Type B pancreatic cell (in vitro differentiated cells): Measurements from ENCODE around the gene POLD4. TPM values are rescaled to one million over a fixed set of nuclear protein-coding genes. Genes with fewer than 3 reads are reported as not detected.

Experiments
- DNase-seq: peaks from one replicate; pipeline ENCODE4 v3.0.0; 2021; ENCODE audit warnings: mixed read lengths; ENCODE audit not compliant: unreplicated experiment; ENCODE audit errors: extremely low spot score
- H3K27ac Mint-ChIP-seq: 2 replicates; pipeline ENCODE4 v1.8.0; 2021; ENCODE audit warnings: mild to moderate bottlenecking, mixed read lengths
- H3K27me3 Mint-ChIP-seq: 2 replicates; pipeline ENCODE4 v1.8.0; 2021; ENCODE audit warnings: mixed read lengths
- H3K36me3 Mint-ChIP-seq: 2 replicates; pipeline ENCODE4 v1.8.0; 2021; ENCODE audit warnings: mixed read lengths
- H3K4me1 Mint-ChIP-seq: one replicate; pipeline ENCODE4 v1.8.0; 2021; ENCODE audit warnings: mixed read lengths; ENCODE audit not compliant: unreplicated experiment
- H3K4me3 Mint-ChIP-seq: 2 replicates; pipeline ENCODE4 v1.8.0; 2021; ENCODE audit warnings: mild to moderate bottlenecking, mixed read lengths
- H3K9me3 Mint-ChIP-seq: 2 replicates; pipeline ENCODE4 v1.8.0; 2021; ENCODE audit warnings: mixed read lengths
- total RNA-seq: library from RNA; stranded (reverse); gene quantifications from 2 replicates; pipeline ENCODE4 v1.2.1, GENCODE V29; 2021; ENCODE audit warnings: low replicate concordance
- TF ChIP-seq, protein P1 (sequence below): fragments of 200-600 bp; sonication (generic); conservative IDR thresholded peaks from 2 replicates; pipeline ENCODE4 v1.5.0; 2021; ENCODE audit warnings: antibody characterized with exemption, mild to moderate bottlenecking

The POLD4 gene
- total RNA-seq, 1 donor from 2014 or later, result 15.0 TPM

DNA sequence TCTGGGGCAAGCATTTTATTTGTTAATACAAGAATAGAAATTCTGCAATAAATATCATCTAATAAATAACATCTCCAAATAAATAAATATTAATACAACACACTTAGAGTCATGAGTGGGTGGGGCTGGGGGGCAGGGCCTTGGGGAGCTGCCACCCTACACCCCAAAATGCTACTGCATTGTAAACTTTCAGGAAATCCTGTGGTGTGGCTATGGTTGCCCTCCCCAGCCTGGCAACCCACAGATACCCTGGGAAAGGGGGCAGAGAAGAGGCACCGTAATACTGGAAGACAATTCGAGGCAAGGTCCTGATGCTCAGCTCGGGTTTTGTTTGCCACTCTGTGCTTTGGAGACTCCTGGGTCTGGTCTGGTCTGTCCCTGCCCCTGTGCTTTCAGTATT, 10.8 kb upstream of the POLD4 start:
- no peak for DNase-seq
- Mint-ChIP-seq H3K36me3 (peaks cover 10% of the 10 kb centered on the region), H3K27ac (no peak overlapping the region), H3K27me3 (no peaks in the 10 kb centered on the region), H3K9me3 (no peaks in the 10 kb centered on the region), H3K4me1 (peaks cover 11% of the 10 kb centered on the region), H3K4me3 (no peak overlapping the region)
- TF ChIP-seq, protein P1, sequence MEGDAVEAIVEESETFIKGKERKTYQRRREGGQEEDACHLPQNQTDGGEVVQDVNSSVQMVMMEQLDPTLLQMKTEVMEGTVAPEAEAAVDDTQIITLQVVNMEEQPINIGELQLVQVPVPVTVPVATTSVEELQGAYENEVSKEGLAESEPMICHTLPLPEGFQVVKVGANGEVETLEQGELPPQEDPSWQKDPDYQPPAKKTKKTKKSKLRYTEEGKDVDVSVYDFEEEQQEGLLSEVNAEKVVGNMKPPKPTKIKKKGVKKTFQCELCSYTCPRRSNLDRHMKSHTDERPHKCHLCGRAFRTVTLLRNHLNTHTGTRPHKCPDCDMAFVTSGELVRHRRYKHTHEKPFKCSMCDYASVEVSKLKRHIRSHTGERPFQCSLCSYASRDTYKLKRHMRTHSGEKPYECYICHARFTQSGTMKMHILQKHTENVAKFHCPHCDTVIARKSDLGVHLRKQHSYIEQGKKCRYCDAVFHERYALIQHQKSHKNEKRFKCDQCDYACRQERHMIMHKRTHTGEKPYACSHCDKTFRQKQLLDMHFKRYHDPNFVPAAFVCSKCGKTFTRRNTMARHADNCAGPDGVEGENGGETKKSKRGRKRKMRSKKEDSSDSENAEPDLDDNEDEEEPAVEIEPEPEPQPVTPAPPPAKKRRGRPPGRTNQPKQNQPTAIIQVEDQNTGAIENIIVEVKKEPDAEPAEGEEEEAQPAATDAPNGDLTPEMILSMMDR, result no peak

- TF ChIP-seq, protein P1, result no peak
- Mint-ChIP-seq H3K9me3 (no peaks in the 10 kb centered on the region), H3K36me3 (peaks cover 5% of the 10 kb centered on the region), H3K27ac (no peak overlapping the region), H3K27me3 (no peaks in the 10 kb centered on the region), H3K4me3 (no peak overlapping the region), H3K4me1 (peaks cover 24% of the 10 kb centered on the region)
- DNase-seq, result no peak
These were observed 4.7 kb upstream of the POLD4 start for GRCh38 chr11:67357831-67358670.

DNA sequence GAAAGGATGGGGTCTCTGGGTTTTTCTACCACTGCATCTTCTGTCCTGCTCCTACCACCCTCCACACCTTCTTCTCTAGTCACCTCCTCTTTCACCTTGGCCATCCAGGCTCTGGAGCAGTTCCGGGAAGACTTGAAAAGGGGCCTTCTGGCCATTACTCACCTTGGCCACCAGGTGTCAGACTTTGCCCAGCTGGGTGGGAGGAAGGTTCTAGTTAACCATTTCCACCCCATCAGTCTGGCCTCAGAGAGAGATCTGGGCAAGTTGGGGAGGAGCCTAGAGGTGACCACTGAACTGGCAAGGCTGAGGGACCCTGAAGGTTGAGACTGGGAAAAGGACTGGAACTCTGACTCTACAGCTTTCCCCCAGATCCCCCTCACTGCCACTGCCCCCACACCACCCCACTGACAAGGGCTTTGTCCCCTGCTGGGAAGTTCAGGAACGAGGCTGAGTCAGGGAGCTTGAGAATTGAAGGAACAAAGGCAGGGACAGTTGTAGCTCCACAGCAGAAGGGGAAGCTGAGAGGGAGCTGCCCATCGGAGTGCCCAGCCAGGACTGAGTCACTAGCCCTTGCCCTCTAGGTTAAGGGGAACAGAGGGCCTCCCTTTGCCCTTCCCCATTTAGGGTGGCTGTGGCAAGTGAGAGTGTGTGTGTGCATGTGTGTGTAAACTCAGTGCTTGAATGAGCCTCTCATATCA, 3.7 kb upstream of the POLD4 start:
- TF ChIP-seq, protein P1, result peak; percentile 95
- no peaks in the 10 kb centered on the region for H3K27me3 Mint-ChIP-seq
- no peak for DNase-seq
- H3K4me1 Mint-ChIP-seq, result peaks cover 24% of the 10 kb centered on the region
- H3K4me3 Mint-ChIP-seq, result peak overlapping the region; percentile 73
- H3K36me3 Mint-ChIP-seq, result no peaks in the 10 kb centered on the region
- peak overlapping the region; percentile 74 for H3K27ac Mint-ChIP-seq
- H3K9me3 Mint-ChIP-seq, result no peaks in the 10 kb centered on the region

- Mint-ChIP-seq H3K36me3 (no peaks in the 10 kb centered on the region), H3K27me3 (no peaks in the 10 kb centered on the region), H3K27ac (peak overlapping the region; percentile 74), H3K4me1 (peaks cover 25% of the 10 kb centered on the region), H3K4me3 (peak overlapping the region; percentile 73), H3K9me3 (no peaks in the 10 kb centered on the region)
- TF ChIP-seq, protein P1, result no peak
- DNase-seq, result no peak
These were observed 3.1 kb upstream of the POLD4 start for GRCh38 chr11:67356387-67356863.

DNA sequence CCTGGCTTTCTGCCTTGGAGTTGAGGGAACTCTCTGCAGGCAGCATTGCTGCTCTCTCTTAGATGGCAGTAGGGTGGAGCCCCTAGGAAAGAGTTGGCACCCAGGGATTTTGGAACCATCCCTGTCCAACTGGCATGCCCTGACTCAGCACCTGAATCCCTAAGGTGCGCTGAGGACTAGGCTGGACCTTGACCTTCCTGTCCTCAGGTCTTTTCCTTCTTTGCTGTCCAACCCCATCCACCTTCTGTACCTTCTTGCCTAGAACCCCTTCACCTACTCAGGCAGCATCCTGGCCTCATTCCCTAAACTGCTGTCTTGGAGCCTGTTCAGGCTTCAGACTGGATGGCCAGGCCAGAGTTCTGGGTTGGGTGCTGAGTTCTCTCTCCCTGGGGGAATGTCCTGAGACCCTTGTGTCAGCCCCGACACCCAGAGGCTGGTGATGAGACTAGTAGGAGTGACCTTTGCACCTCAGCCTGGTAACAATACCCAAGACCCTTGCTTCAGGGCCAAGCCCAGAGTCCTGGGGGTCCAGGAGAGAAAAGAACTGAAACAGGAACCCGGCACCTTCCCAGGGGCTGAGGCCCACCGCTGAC, 2.5 kb upstream of the POLD4 start:
- Mint-ChIP-seq H3K4me3 (no peak overlapping the region), H3K27me3 (no peaks in the 10 kb centered on the region), H3K27ac (no peak overlapping the region), H3K36me3 (no peaks in the 10 kb centered on the region), H3K9me3 (no peaks in the 10 kb centered on the region), H3K4me1 (peaks cover 30% of the 10 kb centered on the region)
- TF ChIP-seq, protein P1, result no peak
- DNase-seq, result no peak
